Astrocyte (in vitro differentiated cells and primary cell): ENCODE results near the gene TARDBP. TPM values are rescaled to one million over a fixed set of nuclear protein-coding genes. Genes with fewer than 3 reads are reported as not detected.

Experiments
- DNase-seq: peaks from one replicate; pipeline ENCODE4 v3.0.0-alpha.2; 2010; ENCODE audit warnings: low read depth
- FAIRE-seq: peaks from 2 replicates; lab custom pipeline; 2011; peaks lifted over from hg19 to GRCh38; lab: Jason Lieb, UNC
- H2AFZ ChIP-seq: 2 replicates; pipeline ENCODE4 v1.6.0; 2012; ENCODE audit warnings: low read depth, low read length, inconsistent platforms
- H3K27ac ChIP-seq: 2 replicates; pipeline ENCODE4 v1.5.1; 2011; ENCODE audit warnings: low read depth, low read length, inconsistent platforms
- H3K27me3 ChIP-seq: 2 replicates; pipeline ENCODE4 v1.6.0; 2011; ENCODE audit warnings: low read length, inconsistent platforms; ENCODE audit not compliant: insufficient read depth
- H3K36me3 ChIP-seq: 2 replicates; pipeline ENCODE4 v1.5.1; 2011; ENCODE audit warnings: low read length, inconsistent platforms; ENCODE audit not compliant: insufficient read depth
- H3K4me1 ChIP-seq: 2 replicates; pipeline ENCODE4 v1.5.1; 2011; ENCODE audit warnings: low read length, inconsistent platforms; ENCODE audit not compliant: insufficient read depth
- H3K4me2 ChIP-seq: 2 replicates; pipeline ENCODE4 v1.6.0; 2012; ENCODE audit warnings: low read length, inconsistent platforms
- H3K4me3 ChIP-seq: 2 replicates; pipeline ENCODE4 v1.5.1; 2011; ENCODE audit warnings: low read depth, mild to moderate bottlenecking, low read length, inconsistent platforms; ENCODE audit not compliant: insufficient read depth
- H3K79me2 ChIP-seq: 2 replicates; pipeline ENCODE4 v1.6.0; 2012; ENCODE audit warnings: mild to moderate bottlenecking, low read length, inconsistent platforms; ENCODE audit not compliant: insufficient read depth
- H3K9ac ChIP-seq: 2 replicates; pipeline ENCODE4 v1.6.0; 2012; ENCODE audit warnings: mild to moderate bottlenecking, low read length, inconsistent platforms
- H3K9me3 ChIP-seq: 2 replicates; pipeline ENCODE4 v1.5.1; 2012; ENCODE audit warnings: low read depth, mild to moderate bottlenecking, low read length, inconsistent platforms; ENCODE audit not compliant: insufficient read depth
- H4K20me1 ChIP-seq: 2 replicates; pipeline ENCODE4 v1.6.0; 2012; ENCODE audit warnings: low read length, inconsistent platforms; ENCODE audit not compliant: insufficient read depth
- H3K27ac Mint-ChIP-seq: one replicate; pipeline ENCODE4 v1.8.0; 2021; ENCODE audit warnings: mild to moderate bottlenecking, mixed read lengths; ENCODE audit not compliant: unreplicated experiment
- H3K27me3 Mint-ChIP-seq: one replicate; pipeline ENCODE4 v1.8.0; 2021; ENCODE audit warnings: low read depth, mixed read lengths; ENCODE audit not compliant: unreplicated experiment
- H3K36me3 Mint-ChIP-seq: one replicate; pipeline ENCODE4 v1.8.0; 2021; ENCODE audit warnings: low read depth, mixed read lengths; ENCODE audit not compliant: unreplicated experiment
- H3K4me1 Mint-ChIP-seq: one replicate; pipeline ENCODE4 v1.8.0; 2021; ENCODE audit warnings: low read depth, mixed read lengths; ENCODE audit not compliant: unreplicated experiment
- H3K4me3 Mint-ChIP-seq: one replicate; pipeline ENCODE4 v1.8.0; 2021; ENCODE audit warnings: mild to moderate bottlenecking, moderate library complexity, mixed read lengths; ENCODE audit not compliant: unreplicated experiment
- H3K9me3 Mint-ChIP-seq: one replicate; pipeline ENCODE4 v1.8.0; 2021; ENCODE audit warnings: mild to moderate bottlenecking, mixed read lengths; ENCODE audit not compliant: unreplicated experiment
- EZH2 ChIP-seq: IDR thresholded peaks from 2 replicates; pipeline ENCODE4 v1.6.1; 2012; ENCODE audit warnings: mild to moderate bottlenecking, low read length, inconsistent platforms; ENCODE audit not compliant: insufficient read depth
- total RNA-seq: library from RNA; stranded (reverse); gene quantifications from 2 replicates; pipeline ENCODE4 v1.2.1, GENCODE V29; 2021
- TF ChIP-seq, protein P1 (sequence below): IDR thresholded peaks from 2 replicates; pipeline ENCODE4 v1.5.1; 2011; ENCODE audit warnings: low read depth, mild to moderate bottlenecking, inconsistent platforms, low read length, moderate library complexity; ENCODE audit not compliant: insufficient read depth

The TARDBP gene
- total RNA-seq, 1 donor from 2014 or later: 148 TPM

DNA sequence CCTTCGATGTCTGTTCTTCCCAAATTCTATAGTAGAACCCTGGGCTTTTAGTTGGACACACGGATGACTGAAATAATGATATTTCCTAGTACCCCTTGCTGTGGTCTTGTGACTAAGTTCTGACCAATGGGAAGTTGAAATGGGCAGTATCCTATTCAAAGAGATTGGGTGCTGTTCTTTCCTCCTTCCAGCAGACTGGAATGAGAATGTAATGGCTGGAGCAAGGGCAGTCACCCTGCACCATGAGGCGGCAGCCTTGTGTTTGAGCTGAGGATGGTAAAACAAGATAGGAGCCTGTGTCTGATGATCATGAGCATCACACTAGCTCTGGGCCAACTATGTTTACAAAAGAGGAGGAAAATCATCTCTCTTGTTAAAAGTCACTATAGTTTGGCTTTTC lies 52.5 kb downstream of the TARDBP start:
- Mint-ChIP-seq H3K27me3 (no peaks in the 10 kb centered on the region), H3K4me3 (no peak overlapping the region), H3K9me3 (no peaks in the 10 kb centered on the region), H3K4me1 (peaks cover 16% of the 10 kb centered on the region), H3K27ac (no peak overlapping the region), H3K36me3 (peaks cover 26% of the 10 kb centered on the region)
- Histone ChIP-seq H3K79me2 (peaks cover 10% of the 10 kb centered on the region), H4K20me1 (peaks cover 6% of the 10 kb centered on the region), H3K27me3 (no peaks in the 10 kb centered on the region), H3K4me1 (peaks cover 7% of the 10 kb centered on the region), H3K4me2 (no peak overlapping the region), H3K9me3 (no peaks in the 10 kb centered on the region), H3K36me3 (peaks cover 43% of the 10 kb centered on the region), H3K4me3 (no peak overlapping the region), H2AFZ (no peak overlapping the region), H3K27ac (no peak overlapping the region), H3K9ac (no peak overlapping the region)
- TF ChIP-seq, protein P1, sequence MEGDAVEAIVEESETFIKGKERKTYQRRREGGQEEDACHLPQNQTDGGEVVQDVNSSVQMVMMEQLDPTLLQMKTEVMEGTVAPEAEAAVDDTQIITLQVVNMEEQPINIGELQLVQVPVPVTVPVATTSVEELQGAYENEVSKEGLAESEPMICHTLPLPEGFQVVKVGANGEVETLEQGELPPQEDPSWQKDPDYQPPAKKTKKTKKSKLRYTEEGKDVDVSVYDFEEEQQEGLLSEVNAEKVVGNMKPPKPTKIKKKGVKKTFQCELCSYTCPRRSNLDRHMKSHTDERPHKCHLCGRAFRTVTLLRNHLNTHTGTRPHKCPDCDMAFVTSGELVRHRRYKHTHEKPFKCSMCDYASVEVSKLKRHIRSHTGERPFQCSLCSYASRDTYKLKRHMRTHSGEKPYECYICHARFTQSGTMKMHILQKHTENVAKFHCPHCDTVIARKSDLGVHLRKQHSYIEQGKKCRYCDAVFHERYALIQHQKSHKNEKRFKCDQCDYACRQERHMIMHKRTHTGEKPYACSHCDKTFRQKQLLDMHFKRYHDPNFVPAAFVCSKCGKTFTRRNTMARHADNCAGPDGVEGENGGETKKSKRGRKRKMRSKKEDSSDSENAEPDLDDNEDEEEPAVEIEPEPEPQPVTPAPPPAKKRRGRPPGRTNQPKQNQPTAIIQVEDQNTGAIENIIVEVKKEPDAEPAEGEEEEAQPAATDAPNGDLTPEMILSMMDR: no peak
- TF ChIP-seq EZH2: no peak
- DNase-seq: no peak
- no peak for FAIRE-seq

DNA sequence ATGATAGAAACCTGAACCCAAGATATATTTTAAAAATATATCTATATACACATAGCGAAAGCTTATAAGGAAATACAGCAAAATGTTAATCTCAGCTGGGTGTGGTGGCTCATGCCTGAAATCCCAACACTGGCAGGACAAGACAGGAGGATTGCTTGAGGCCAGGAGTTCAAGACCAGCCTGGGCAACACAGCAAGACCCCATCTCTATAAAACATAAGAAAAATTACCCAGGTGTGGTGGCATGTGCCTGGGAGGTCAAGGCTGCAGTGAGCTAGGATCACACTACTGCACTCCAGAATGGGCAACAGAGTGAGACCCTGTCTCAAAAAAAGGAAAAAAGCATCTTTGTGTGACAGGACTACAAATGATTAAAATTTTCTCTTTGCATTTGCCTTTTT lies 53.3 kb downstream of the TARDBP start:
- H3K4me3 ChIP-seq: no peak overlapping the region
- peaks cover 9% of the 10 kb centered on the region for H3K79me2 ChIP-seq
- peaks cover 6% of the 10 kb centered on the region for H4K20me1 ChIP-seq
- Mint-ChIP-seq H3K4me3 (no peak overlapping the region), H3K9me3 (no peaks in the 10 kb centered on the region), H3K36me3 (peaks cover 26% of the 10 kb centered on the region), H3K27ac (no peak overlapping the region), H3K27me3 (no peaks in the 10 kb centered on the region), H3K4me1 (peaks cover 12% of the 10 kb centered on the region)
- no peaks in the 10 kb centered on the region for H3K27me3 ChIP-seq
- H3K9me3 ChIP-seq: no peaks in the 10 kb centered on the region
- no peak for FAIRE-seq
- TF ChIP-seq, protein P1: no peak
- TF ChIP-seq EZH2: no peak
- DNase-seq: no peak
- no peak overlapping the region for H3K4me2 ChIP-seq
- H3K36me3 ChIP-seq: peaks cover 47% of the 10 kb centered on the region
- no peak overlapping the region for H3K9ac ChIP-seq
- peaks cover 4% of the 10 kb centered on the region for H3K4me1 ChIP-seq
- no peak overlapping the region for H2AFZ ChIP-seq
- no peak overlapping the region for H3K27ac ChIP-seq

DNA sequence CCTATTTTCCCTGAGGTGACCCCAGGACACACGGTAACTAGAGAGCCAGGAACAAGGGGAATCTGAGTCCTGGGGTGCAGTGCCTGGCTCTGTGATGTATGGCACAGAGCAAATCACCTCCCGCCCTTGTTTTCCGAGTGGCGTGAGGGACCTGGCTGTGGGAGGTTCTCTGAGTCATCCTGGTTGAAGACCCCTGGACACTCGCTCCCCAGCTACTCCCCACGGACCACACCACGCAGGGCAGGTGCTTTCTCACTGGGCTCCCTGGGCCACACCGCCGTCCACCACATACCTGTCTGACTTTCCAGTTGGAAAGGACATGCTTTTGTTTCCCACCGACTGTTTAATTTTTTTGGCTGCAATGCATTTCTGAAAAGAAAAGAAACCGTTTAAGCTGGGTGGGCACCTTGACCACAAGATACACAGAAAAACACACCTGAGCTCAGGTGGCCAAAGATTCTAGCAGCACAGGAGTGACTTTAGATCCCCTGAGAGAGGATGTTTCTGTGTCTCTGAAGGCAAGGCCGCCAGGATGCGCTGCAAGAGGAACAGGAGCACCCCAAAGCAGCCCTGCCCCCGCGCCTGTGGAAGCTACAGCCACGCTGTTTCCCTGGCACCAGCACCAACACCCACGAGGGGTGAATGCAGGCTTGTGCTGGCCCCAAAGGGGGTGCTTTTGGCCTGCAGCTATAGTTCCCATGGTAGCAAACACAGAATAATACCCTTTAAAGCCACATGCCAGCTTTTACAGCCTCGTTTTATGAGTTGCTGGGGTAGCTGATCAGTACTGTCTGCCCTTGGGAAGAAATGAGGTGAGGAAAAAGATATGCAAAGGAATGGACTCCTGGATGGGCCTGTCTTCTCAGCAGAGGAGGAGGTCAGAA lies 55.5 kb downstream of the TARDBP start:
- H3K79me2 ChIP-seq: no peaks in the 10 kb centered on the region
- no peak overlapping the region for H3K4me3 ChIP-seq
- no peak overlapping the region for H3K4me3 Mint-ChIP-seq
- H2AFZ ChIP-seq: no peak overlapping the region
- no peaks in the 10 kb centered on the region for H3K9me3 ChIP-seq
- no peaks in the 10 kb centered on the region for H3K27me3 Mint-ChIP-seq
- no peaks in the 10 kb centered on the region for H3K27me3 ChIP-seq
- no peak overlapping the region for H3K4me2 ChIP-seq
- H3K36me3 ChIP-seq: peaks cover 51% of the 10 kb centered on the region
- peaks cover 4% of the 10 kb centered on the region for H3K4me1 Mint-ChIP-seq
- peaks cover 12% of the 10 kb centered on the region for H4K20me1 ChIP-seq
- no peak overlapping the region for H3K27ac ChIP-seq
- TF ChIP-seq, protein P1: no peak
- no peak for TF ChIP-seq EZH2
- H3K9me3 Mint-ChIP-seq: no peaks in the 10 kb centered on the region
- H3K27ac Mint-ChIP-seq: no peak overlapping the region
- DNase-seq (no peak), FAIRE-seq (no peak)
- peaks cover 24% of the 10 kb centered on the region for H3K36me3 Mint-ChIP-seq
- no peaks in the 10 kb centered on the region for H3K4me1 ChIP-seq
- no peak overlapping the region for H3K9ac ChIP-seq
